Measurements from ENCODE around the gene PTGIS.

GRCh38 chr20:49595346-49595745 lies 27.4 kb upstream of the PTGIS start:
- TF ChIP-seq CTCF (IDR thresholded peaks at IDR 0.05): no peak
- TF ChIP-seq POLR2A (IDR thresholded peaks at IDR 0.05): no peak
- no peak for TF ChIP-seq POLR2AphosphoS5 (IDR thresholded peaks at IDR 0.05)

Data from prostate gland (tissue), 2 donors.